Measurements from ENCODE around the gene ZC3H7A. TPM values are rescaled to one million over a fixed set of nuclear protein-coding genes. Genes with fewer than 3 reads are reported as not detected.

The ZC3H7A gene
- total RNA-seq, 2 experiments from 2014 or later = 32.1 to 68.6 TPM

DNA sequence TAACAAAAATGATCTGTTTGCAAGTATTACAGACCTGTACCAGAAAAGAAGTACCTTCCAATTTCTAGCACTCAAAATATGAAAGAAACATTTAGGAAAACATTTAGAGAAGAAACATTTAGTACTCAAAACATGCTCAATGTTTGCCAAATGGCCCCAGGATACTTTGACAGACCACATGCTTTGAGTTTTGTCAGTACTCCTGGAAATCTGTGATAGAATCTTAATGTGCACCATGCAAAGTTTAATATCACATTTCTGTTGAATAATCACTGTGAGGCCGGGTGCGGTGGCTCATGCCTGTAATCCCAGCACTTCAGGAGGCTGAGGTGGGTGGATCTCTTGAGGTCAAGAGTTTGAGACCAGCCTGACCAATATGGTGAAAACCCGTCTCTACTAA, 8.5 kb upstream of the ZC3H7A start:
- DNase-seq (ENCODE audit: low spot score) = no peak
- Histone ChIP-seq H3K27ac (ENCODE audit: low read depth, low read length, poor library complexity, severe bottlenecking) (no peak overlapping the region), H2AFZ (ENCODE audit: low read length) (no peak overlapping the region), H3K4me3 (ENCODE audit: low read depth, low read length, poor library complexity, severe bottlenecking) (no peak overlapping the region), H3K9me2 (ENCODE audit: insufficient read depth, low read length) (no peaks in the 10 kb centered on the region), H3K36me3 (ENCODE audit: insufficient read depth, low read length) (no peaks in the 10 kb centered on the region; the same call in 1 of the 2 replicates), H4K20me1 (ENCODE audit: insufficient read depth, low read length) (no peaks in the 10 kb centered on the region), H3K9me3 (ENCODE audit: low read length) (no peaks in the 10 kb centered on the region), H3K79me2 (ENCODE audit: insufficient read depth, low read depth, low read length) (no peaks in the 10 kb centered on the region), H3K4me1 (ENCODE audit: insufficient read depth, low read length, poor library complexity, severe bottlenecking) (peaks cover 5% of the 10 kb centered on the region), H3K4me2 (ENCODE audit: low read length) (no peak overlapping the region)
- TF ChIP-seq EZH2phosphoT487 (IDR thresholded peaks at IDR 0.05; ENCODE audit: borderline replicate concordance, low read depth, low read length) = no peak
- TF ChIP-seq, protein P1, sequence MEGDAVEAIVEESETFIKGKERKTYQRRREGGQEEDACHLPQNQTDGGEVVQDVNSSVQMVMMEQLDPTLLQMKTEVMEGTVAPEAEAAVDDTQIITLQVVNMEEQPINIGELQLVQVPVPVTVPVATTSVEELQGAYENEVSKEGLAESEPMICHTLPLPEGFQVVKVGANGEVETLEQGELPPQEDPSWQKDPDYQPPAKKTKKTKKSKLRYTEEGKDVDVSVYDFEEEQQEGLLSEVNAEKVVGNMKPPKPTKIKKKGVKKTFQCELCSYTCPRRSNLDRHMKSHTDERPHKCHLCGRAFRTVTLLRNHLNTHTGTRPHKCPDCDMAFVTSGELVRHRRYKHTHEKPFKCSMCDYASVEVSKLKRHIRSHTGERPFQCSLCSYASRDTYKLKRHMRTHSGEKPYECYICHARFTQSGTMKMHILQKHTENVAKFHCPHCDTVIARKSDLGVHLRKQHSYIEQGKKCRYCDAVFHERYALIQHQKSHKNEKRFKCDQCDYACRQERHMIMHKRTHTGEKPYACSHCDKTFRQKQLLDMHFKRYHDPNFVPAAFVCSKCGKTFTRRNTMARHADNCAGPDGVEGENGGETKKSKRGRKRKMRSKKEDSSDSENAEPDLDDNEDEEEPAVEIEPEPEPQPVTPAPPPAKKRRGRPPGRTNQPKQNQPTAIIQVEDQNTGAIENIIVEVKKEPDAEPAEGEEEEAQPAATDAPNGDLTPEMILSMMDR (conservative IDR thresholded peaks at IDR 0.05; ENCODE audit: low read length) = no peak
- ChIA-PET POLR2A (no interaction called here), CTCF (ENCODE audit: unreplicated experiment) (no interaction called here)
- BruUV-seq (replicated peaks) = no TSS peak
- intact Hi-C loops (cut with micrococcal nuclease; ENCODE audit: unreplicated experiment) = no loop called here

DNA sequence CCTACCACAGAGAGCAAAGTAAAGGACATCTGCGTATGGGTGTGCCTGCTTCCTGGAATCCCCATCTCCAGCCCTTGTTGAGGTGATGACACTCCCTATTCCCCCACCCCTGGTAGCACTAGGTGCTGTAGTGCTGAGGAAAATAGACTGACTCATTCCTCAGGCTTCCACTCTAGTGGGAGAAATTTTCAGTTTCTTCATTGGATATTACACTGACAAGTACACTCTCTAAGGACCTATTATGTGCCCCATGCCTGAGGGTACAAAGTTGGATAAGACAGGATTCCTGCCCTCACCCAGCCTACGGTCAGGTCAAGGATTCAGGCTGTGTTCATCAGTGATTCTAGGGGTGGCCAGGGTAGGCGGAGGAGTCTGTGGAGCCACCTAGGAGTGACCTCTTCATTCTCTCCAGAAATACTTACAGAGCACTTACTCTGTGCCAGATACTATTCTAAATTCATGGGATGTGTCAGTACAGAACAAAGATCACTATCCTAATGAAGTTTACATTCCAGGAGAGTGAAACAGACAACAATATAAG, 4.5 kb upstream of the ZC3H7A start:
- intact Hi-C loops (cut with micrococcal nuclease; ENCODE audit: unreplicated experiment) = no loop called here
- Histone ChIP-seq H2AFZ (ENCODE audit: low read length) (no peak overlapping the region), H3K4me2 (ENCODE audit: low read length) (no peak overlapping the region), H3K4me3 (ENCODE audit: low read depth, low read length, poor library complexity, severe bottlenecking) (no peak overlapping the region), H3K27ac (ENCODE audit: low read depth, low read length, poor library complexity, severe bottlenecking) (no peak overlapping the region), H3K9me3 (ENCODE audit: low read length) (no peaks in the 10 kb centered on the region), H3K36me3 (ENCODE audit: insufficient read depth, low read length) (no peaks in the 10 kb centered on the region; the same call in 1 of the 2 replicates), H3K9me2 (ENCODE audit: insufficient read depth, low read length) (no peaks in the 10 kb centered on the region), H3K4me1 (ENCODE audit: insufficient read depth, low read length, poor library complexity, severe bottlenecking) (peaks cover 24% of the 10 kb centered on the region), H3K79me2 (ENCODE audit: insufficient read depth, low read depth, low read length) (peaks cover 26% of the 10 kb centered on the region), H4K20me1 (ENCODE audit: insufficient read depth, low read length) (no peaks in the 10 kb centered on the region)
- BruUV-seq (replicated peaks) = no TSS peak
- DNase-seq (ENCODE audit: low spot score) = no peak
- CTCF ChIA-PET (ENCODE audit: unreplicated experiment) = no interaction called here
- no peak for TF ChIP-seq EZH2phosphoT487 (IDR thresholded peaks at IDR 0.05; ENCODE audit: borderline replicate concordance, low read depth, low read length)
- TF ChIP-seq, protein P1 (conservative IDR thresholded peaks at IDR 0.05; ENCODE audit: low read length) = no peak
- POLR2A ChIA-PET = no interaction called here

GRCh38 chr16:11800382-11800718, 3.3 kb upstream of the ZC3H7A start:
- H3K27ac ChIP-seq (ENCODE audit: low read depth, low read length, poor library complexity, severe bottlenecking) = no peak overlapping the region
- BruUV-seq (replicated peaks) = no TSS peak
- peak overlapping the region; percentile 92 for H3K4me3 ChIP-seq (ENCODE audit: low read depth, low read length, poor library complexity, severe bottlenecking)
- DNase-seq (ENCODE audit: low spot score) = no peak
- H3K4me2 ChIP-seq (ENCODE audit: low read length) = peak overlapping the region; percentile 71
- H3K9me3 ChIP-seq (ENCODE audit: low read length) = no peaks in the 10 kb centered on the region
- POLR2A ChIA-PET = interaction anchor here (0.9 kb wide), 1 partner anchor 19 kb away, joined by 3 read pairs; no protein-coding TSS in a partner anchor
- no peaks in the 10 kb centered on the region for H3K9me2 ChIP-seq (ENCODE audit: insufficient read depth, low read length)
- H2AFZ ChIP-seq (ENCODE audit: low read length) = no peak overlapping the region
- H3K36me3 ChIP-seq (ENCODE audit: insufficient read depth, low read length) = peaks cover 4% of the 10 kb centered on the region
- 0 out of 2 replicates have a peak, but pooled peaks cover 7% of the 10 kb centered on the region for H4K20me1 ChIP-seq (ENCODE audit: insufficient read depth, low read length)
- intact Hi-C loops (cut with micrococcal nuclease; ENCODE audit: unreplicated experiment) = no loop called here
- CTCF ChIA-PET (ENCODE audit: unreplicated experiment) = no interaction called here
- H3K79me2 ChIP-seq (ENCODE audit: insufficient read depth, low read depth, low read length) = peaks cover 38% of the 10 kb centered on the region
- TF ChIP-seq, protein P1 (conservative IDR thresholded peaks at IDR 0.05; ENCODE audit: low read length) = no peak
- no peak for TF ChIP-seq EZH2phosphoT487 (IDR thresholded peaks at IDR 0.05; ENCODE audit: borderline replicate concordance, low read depth, low read length)
- H3K4me1 ChIP-seq (ENCODE audit: insufficient read depth, low read length, poor library complexity, severe bottlenecking) = peaks cover 32% of the 10 kb centered on the region
